B cell (primary cell): ENCODE data around the gene PTGES3. TPM values are rescaled to one million over a fixed set of nuclear protein-coding genes. Genes with fewer than 3 reads are reported as not detected.

Experiments used
- ATAC-seq: fragments of 200-7000 bp; cut with Tn5 transposase; one replicate; pipeline ENCODE4 v1.10.0; 2021; ENCODE audit warnings: low read depth, mild to moderate bottlenecking, moderate number of reproducible peaks, moderate library complexity
- CTCF ChIA-PET: fragments of 350-600 bp; sonication (Branson Sonifier 250); formaldehyde crosslinking; loops from one replicate; lab custom pipeline; 2021; ENCODE audit warnings: antibody characterized with exemption, inconsistent platforms; lab: Charles Lee
- POLR2A ChIA-PET: fragments of 350-600 bp; sonication (Branson Sonifier 250); formaldehyde crosslinking; loops from one replicate; lab custom pipeline; 2021; ENCODE audit warnings: antibody characterized with exemption; lab: Charles Lee
- DNase-seq: peaks from one replicate; pipeline ENCODE4 v3.0.0; 2013
- H2AFZ ChIP-seq: 2 replicates; pipeline ENCODE4 v1.6.1; 2012; ENCODE audit warnings: mild to moderate bottlenecking, low read depth, low read length; ENCODE audit not compliant: insufficient read depth, poor library complexity, severe bottlenecking
- H3K27ac ChIP-seq, 2 donors: 1 replicate in 1 of 2; 2 replicates in 1 of 2; pipeline ENCODE4 v1.5.1; 2012 to 2013; ENCODE audit warnings: low read length in 2 of 2, mild to moderate bottlenecking in 2 of 2, moderate library complexity in 1 of 2
- H3K27me3 ChIP-seq, 4 experiments: fragments of 200-600 bp in 1 of 4; sonication (generic) in 1 of 4; replicated peaks in 1 of 4; 1 replicate in 2 of 4; 2 replicates in 2 of 4; pipeline versions ENCODE4 v1.6.1 to v1.7.0; 2013 to 2016; ENCODE audit warnings: low read length in 3 of 4, mild to moderate bottlenecking in 2 of 4, mixed read lengths in 1 of 4, moderate library complexity in 1 of 4; ENCODE audit not compliant: insufficient read depth in 4 of 4, control insufficient read depth in 3 of 4; ENCODE audit errors: control extremely low read depth in 1 of 4
- H3K36me3 ChIP-seq, 2 experiments: replicated peaks in 1 of 2; 1 replicate in 1 of 2; 2 replicates in 1 of 2; pipeline versions ENCODE4 v1.6.1 to v1.7.1; 2013; ENCODE audit warnings: low read length in 1 of 2; ENCODE audit not compliant: insufficient read depth in 2 of 2, control insufficient read depth in 1 of 2; ENCODE audit errors: control extremely low read depth in 1 of 2, extremely low read depth in 1 of 2
- H3K4me1 ChIP-seq, 2 donors: fragments of 200-600 bp in 1 of 2; sonication (generic) in 1 of 2; 1 replicate in 1 of 2; 2 replicates in 1 of 2; pipeline versions ENCODE4 v1.5.1 to v1.6.1; 2013 to 2017; ENCODE audit warnings: low read length in 2 of 2; ENCODE audit not compliant: control insufficient read depth in 2 of 2, insufficient read depth in 2 of 2
- H3K4me2 ChIP-seq: replicated peaks from 2 replicates; pipeline ENCODE3; 2012; ENCODE audit warnings: mild to moderate bottlenecking, low read depth, low read length; ENCODE audit not compliant: poor library complexity, severe bottlenecking
- H3K4me3 ChIP-seq, 5 experiments: fragments of 200-600 bp in 1 of 5; sonication (generic) in 1 of 5; 1 replicate in 3 of 5; 2 replicates in 2 of 5; pipeline versions ENCODE4 v1.5.1 to v1.7.0; 2011 to 2016; ENCODE audit warnings: low read length in 4 of 5, mild to moderate bottlenecking in 4 of 5, low read depth in 2 of 5, control low read depth in 1 of 5, moderate library complexity in 1 of 5; ENCODE audit not compliant: insufficient read depth in 1 of 5; ENCODE audit errors: control extremely low read depth in 1 of 5, extremely low read depth in 1 of 5
- H3K79me2 ChIP-seq: fragments of 200-600 bp; sonication (generic); one replicate; pipeline ENCODE4 v1.6.0; 2016; ENCODE audit warnings: low read length; ENCODE audit not compliant: control insufficient read depth, insufficient read depth
- H3K9ac ChIP-seq: fragments of 200-600 bp; sonication (generic); 2 replicates; pipeline ENCODE4 v1.6.1; 2017; ENCODE audit warnings: mild to moderate bottlenecking, low read length, moderate library complexity
- H3K9me3 ChIP-seq, 3 donors: one replicate each; pipeline versions ENCODE4 v1.6.1 to v1.7.1; 2013; ENCODE audit warnings: low read length in 2 of 3; ENCODE audit not compliant: control insufficient read depth in 2 of 3, insufficient read depth in 1 of 3; ENCODE audit errors: control extremely low read depth in 1 of 3
- H4K20me1 ChIP-seq: 2 replicates; pipeline ENCODE4 v1.6.0; 2012; ENCODE audit warnings: mild to moderate bottlenecking, low read length; ENCODE audit not compliant: insufficient read depth, control insufficient read depth, poor library complexity, severe bottlenecking
- H3K27ac Mint-ChIP-seq: one replicate; pipeline ENCODE4 v1.8.0; 2021; ENCODE audit warnings: mixed read lengths
- H3K27me3 Mint-ChIP-seq: one replicate; pipeline ENCODE4 v1.8.0; 2021; ENCODE audit warnings: mixed read lengths
- H3K4me1 Mint-ChIP-seq: one replicate; pipeline ENCODE4 v1.8.0; 2021; ENCODE audit warnings: mixed read lengths
- H3K4me3 Mint-ChIP-seq: one replicate; pipeline ENCODE4 v1.8.0; 2021; ENCODE audit warnings: mixed read lengths
- H3K9me3 Mint-ChIP-seq: one replicate; pipeline ENCODE4 v1.8.0; 2022; ENCODE audit warnings: mixed read lengths; ENCODE audit not compliant: insufficient read depth
- CTCF ChIP-seq: fragments of 200-600 bp; IDR thresholded peaks from one replicate; pipeline ENCODE4 v1.8.0; 2022; ENCODE audit warnings: antibody characterized with exemption, mild to moderate bottlenecking
- EZH2 ChIP-seq: IDR thresholded peaks from 2 replicates; pipeline ENCODE4 v1.6.1; 2012; ENCODE audit warnings: borderline replicate concordance, low read depth, mild to moderate bottlenecking, moderate library complexity, low read length; ENCODE audit not compliant: insufficient read depth, poor library complexity, severe bottlenecking
- WGBS: methylation state at CpG from one replicate; pipeline ENCODE4 v1.1.5; 2013; ENCODE audit warnings: missing lambda C conversion rate; ENCODE audit not compliant: insufficient coverage; 5-methylcytosine and 5-hydroxymethylcytosine counted together
- intact Hi-C: fragments of 100-400 bp; cut with micrococcal nuclease; formaldehyde crosslinking; loops from one replicate; pipeline ENCODE4 v1.10.0; 2022
- polyA plus RNA-seq: library from polyadenylated mRNA; depleted of rRNA; stranded (reverse); fragments of >200 nt; gene quantifications from 2 replicates; pipeline ENCODE4 v1.2.3, GENCODE V29; 2012
- total RNA-seq, 2 donors: library from RNA; stranded (reverse); fragments of 120-200 nt in 1 of 2; gene quantifications; 1 replicate in 1 of 2; 2 replicates in 1 of 2; pipeline versions ENCODE4 v1.2.3 to v1.2.4, GENCODE V29; 2013 to 2022

Gene PTGES3
- total and polyA plus RNA-seq, 2 donors (not counting 1 experiment from before 2014, with no cell fraction given), result 35.3 to 121 TPM

- WGBS, result no CpG with 5 or more reads among the region's 2 CpGs
- intact Hi-C loops, result no loop called here
- ATAC-seq (no peak), DNase-seq (no peak)
- TF ChIP-seq EZH2, result no peak
- no peak for TF ChIP-seq CTCF
- Mint-ChIP-seq H3K4me1 (peaks cover 77% of the 10 kb centered on the region), H3K27ac (peak overlapping the region; percentile 56), H3K27me3 (no peaks in the 10 kb centered on the region), H3K9me3 (no peaks in the 10 kb centered on the region), H3K4me3 (peak overlapping the region; percentile 57)
- H3K36me3 ChIP-seq, result peaks cover 2 to 41% of the 10 kb centered on the region in 2 experiments
- no peaks in the 10 kb centered on the region for H3K27me3 ChIP-seq
- POLR2A ChIA-PET, result no interaction called here
- peaks cover 64 to 81% of the 10 kb centered on the region in 2 donors for H3K4me1 ChIP-seq
- CTCF ChIA-PET, result interaction anchor here (0.8 to 1.6 kb wide), 2 partner anchors 207 to 379 kb away, joined by 3 to 5 read pairs; no protein-coding TSS in a partner anchor
- H4K20me1 ChIP-seq, result peaks cover 68% of the 10 kb centered on the region
- H3K4me3 ChIP-seq, result no peak overlapping the region
- H3K4me2 ChIP-seq, result peak overlapping the region; percentile 76
- peak overlapping the region; percentile 83 for H3K9ac ChIP-seq
- H3K9me3 ChIP-seq, result no peaks in the 10 kb centered on the region
- H2AFZ ChIP-seq, result no peak overlapping the region
- H3K79me2 ChIP-seq, result peaks cover 76% of the 10 kb centered on the region
- H3K27ac ChIP-seq, result peak overlapping the region in 1 of 2 donors; percentile 92
Observed at GRCh38 chr12:56721721-56722120, 33.6 kb upstream of the PTGES3 start.

GRCh38 chr12:56721216-56721615 lies 33.1 kb upstream of the PTGES3 start:
- Histone ChIP-seq H3K4me1 (peaks cover 64 to 86% of the 10 kb centered on the region in 2 donors), H3K9ac (no peak overlapping the region), H3K79me2 (peaks cover 80% of the 10 kb centered on the region), H4K20me1 (peaks cover 73% of the 10 kb centered on the region), H3K4me3 (no peak overlapping the region), H3K4me2 (peak overlapping the region; percentile 76), H3K36me3 (peaks cover 2 to 43% of the 10 kb centered on the region in 2 experiments), H3K9me3 (no peaks in the 10 kb centered on the region), H2AFZ (no peak overlapping the region), H3K27ac (peak overlapping the region in 1 of 2 donors; percentile 92), H3K27me3 (no peaks in the 10 kb centered on the region)
- Mint-ChIP-seq H3K9me3 (no peaks in the 10 kb centered on the region), H3K27me3 (no peaks in the 10 kb centered on the region), H3K4me3 (peak overlapping the region; percentile 57), H3K27ac (peak overlapping the region; percentile 56), H3K4me1 (peaks cover 82% of the 10 kb centered on the region)
- DNase-seq, result no peak
- 48% methylated on average over 2 of the region's 2 CpGs for WGBS
- ChIA-PET CTCF (interaction anchor here (0.8 kb wide), 1 partner anchor 379 kb away, joined by 3 read pairs; no protein-coding TSS in a partner anchor), POLR2A (interaction anchor here (0.7 kb wide), 1 partner anchor 33 kb away, joined by 8 read pairs; the partner anchor contains the start of gene PTGES3)
- intact Hi-C loops, result no loop called here
- no peak for ATAC-seq
- no peak for TF ChIP-seq CTCF
- TF ChIP-seq EZH2, result no peak
